Measurements from ENCODE around the gene AQP2. TPM values are rescaled to one million over a fixed set of nuclear protein-coding genes. Genes with fewer than 3 reads are reported as not detected.
A peak's percentile ranks its signal among the peaks of the same experiment; 100 is the strongest.

The AQP2 gene
- total and polyA plus RNA-seq, 2 of the 13 experiments (the other 11 are each of a cell fraction or from before 2014, with no cell fraction given) = not detected

DNA sequence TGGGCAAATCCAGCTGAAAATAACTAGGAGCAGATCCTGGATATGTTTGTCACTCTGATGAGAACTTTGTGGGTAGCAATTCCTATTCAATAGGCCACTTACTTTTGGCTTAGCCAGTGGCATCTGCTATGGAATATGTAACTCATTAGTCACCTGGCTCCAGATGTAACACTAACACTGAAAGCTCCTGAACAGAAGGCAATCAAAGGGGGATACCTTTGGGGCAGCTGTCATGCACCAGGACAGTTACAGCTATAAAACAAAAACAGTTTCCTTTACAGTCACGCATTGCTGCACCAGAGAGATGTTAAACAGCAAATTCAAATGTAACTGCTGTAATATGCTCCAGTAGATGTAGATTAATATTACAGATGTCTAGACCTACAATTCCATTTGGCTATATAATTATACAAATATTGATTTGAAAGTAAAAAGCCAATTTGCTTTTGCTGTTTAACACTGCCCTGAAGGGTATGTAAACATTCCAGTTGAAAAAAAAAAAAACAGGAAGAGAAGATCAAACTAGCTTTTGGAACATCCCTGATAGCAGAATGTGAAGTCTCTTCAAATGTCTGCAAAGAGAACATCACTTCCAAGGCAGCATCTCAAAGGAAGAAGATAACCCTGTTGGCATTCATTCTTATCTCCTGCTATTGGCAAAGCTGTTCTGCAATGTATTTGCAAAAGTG is 56.4 kb downstream of the AQP2 start:
- DNase-seq (ENCODE audit: low spot score) (no peak), ATAC-seq (no peak), FAIRE-seq (no peak)
- TF ChIP-seq ISL2 (CRISPR knock-in tag; IDR thresholded peaks at IDR 0.05) = no peak
- TF ChIP-seq, protein P1, sequence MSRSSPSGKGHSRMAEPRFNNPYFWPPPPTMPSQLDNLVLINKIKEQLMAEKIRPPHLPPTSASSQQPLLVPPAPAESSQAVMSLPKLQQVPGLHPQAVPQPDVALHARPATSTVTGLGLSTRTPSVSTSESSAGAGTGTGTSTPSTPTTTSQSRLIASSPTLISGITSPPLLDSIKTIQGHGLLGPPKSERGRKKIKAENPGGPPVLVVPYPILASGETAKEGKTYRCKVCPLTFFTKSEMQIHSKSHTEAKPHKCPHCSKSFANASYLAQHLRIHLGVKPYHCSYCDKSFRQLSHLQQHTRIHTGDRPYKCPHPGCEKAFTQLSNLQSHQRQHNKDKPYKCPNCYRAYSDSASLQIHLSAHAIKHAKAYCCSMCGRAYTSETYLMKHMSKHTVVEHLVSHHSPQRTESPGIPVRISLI (CRISPR knock-in tag; IDR thresholded peaks at IDR 0.05; ENCODE audit: borderline replicate concordance) = peak; percentile 59; the same call in 1 of the 2 replicates
- TF ChIP-seq SPEN (CRISPR knock-in tag; IDR thresholded peaks at IDR 0.05; ENCODE audit: low read depth) = no peak
- no peak for TF ChIP-seq ATF1 (CRISPR knock-in tag; IDR thresholded peaks at IDR 0.05)
- no peak for TF ChIP-seq GATAD1 (CRISPR knock-in tag; IDR thresholded peaks at IDR 0.05)
- no peak for TF ChIP-seq ZSCAN31 (CRISPR knock-in tag; IDR thresholded peaks at IDR 0.05; ENCODE audit: low read depth)
- no peak for TF ChIP-seq SMAD1 (CRISPR knock-in tag; IDR thresholded peaks at IDR 0.05; ENCODE audit: borderline replicate concordance, low read depth)
- no peak for TF ChIP-seq SMAD9 (CRISPR knock-in tag; IDR thresholded peaks at IDR 0.05)
- no peak for TF ChIP-seq NR2F6 (IDR thresholded peaks at IDR 0.05)
- no peak for TF ChIP-seq NR2F6 (CRISPR knock-in tag; IDR thresholded peaks at IDR 0.05)
- Histone ChIP-seq H3K4me2 (ENCODE audit: low read depth, low read length) (no peak overlapping the region), H3K9ac (ENCODE audit: insufficient read depth, low read depth, low read length) (no peak overlapping the region), H3K27ac (ENCODE audit: extremely low read length, insufficient read depth, low read length) (no peak overlapping the region), H3K79me2 (ENCODE audit: insufficient read depth, low read length) (no peaks in the 10 kb centered on the region), H3K36me3 (replicated peaks in 1 of 2; ENCODE audit: control insufficient read depth in 1 of 2, insufficient read depth in 2 of 2, low read length in 2 of 2) (peaks cover 9 to 53% of the 10 kb centered on the region in 2 experiments), H3K27me3 (ENCODE audit: control insufficient read depth in 1 of 2, insufficient read depth in 2 of 2, low read length in 2 of 2) (no peaks in the 10 kb centered on the region), H4K20me1 (ENCODE audit: insufficient read depth, low read length) (no peaks in the 10 kb centered on the region), H3K9me3 (ENCODE audit: low read length) (no peaks in the 10 kb centered on the region), H2AFZ (ENCODE audit: low read length) (no peak overlapping the region), H3K4me1 (ENCODE audit: insufficient read depth, low read length) (peaks cover 16% of the 10 kb centered on the region), H3K4me3 (replicated peaks in 1 of 3; ENCODE audit: insufficient read depth in 1 of 3, low read depth in 2 of 3, low read length in 3 of 3) (no peak overlapping the region)
- in situ Hi-C loops (cut with HindIII; ENCODE audit: extremely low pct_ligation_motif_present, low pct_unique_long_range_greater_than_20kb) = no loop called here
- BruUV-seq (replicated peaks) = no TSS peak
- intact Hi-C loops (cut with micrococcal nuclease; ENCODE audit: unreplicated experiment) = no loop called here
- ChIA-PET CTCF (ENCODE audit: low intra/inter-chr PET ratio, low total read pairs) (no interaction called here), POLR2A (interaction anchor here (1.1 kb wide), 1 partner anchor 23 kb away, joined by 3 read pairs; no protein-coding TSS in a partner anchor)
- 100% methylated on average over 1 of the region's 1 CpG for WGBS (ENCODE audit: low lambda C conversion rate)

Other genes starting within 250 kb of the AQP2 start
- gene FMNL3, start 243.3 kb upstream of the AQP2 start, total RNA-seq (2016; rRNA removed; fragmentation: Illumina TruSeq; extraction: Trizol) = 0.79 and 1.1 TPM in 2 replicates
- 0.44 and 0.64 TPM in 2 replicates for gene FMNL3, start 243.3 kb upstream of the AQP2 start, polyA plus RNA-seq (2011; rRNA removed)
- 220 and 412 TPM in 2 replicates for gene TMBIM6, start 209.2 kb upstream of the AQP2 start, total RNA-seq (2016; rRNA removed; fragmentation: Illumina TruSeq; extraction: Trizol)
- gene TMBIM6, start 209.2 kb upstream of the AQP2 start, polyA plus RNA-seq (2011; rRNA removed) = 445 and 468 TPM in 2 replicates
- gene NCKAP5L, start 122.3 kb upstream of the AQP2 start, total RNA-seq (2016; rRNA removed; fragmentation: Illumina TruSeq; extraction: Trizol) = 5.9 and 9.0 TPM in 2 replicates
- gene NCKAP5L, start 122.3 kb upstream of the AQP2 start, polyA plus RNA-seq (2011; rRNA removed) = 4.1 and 5.5 TPM in 2 replicates
- 1.8 and 2.5 TPM in 2 replicates for gene BCDIN3D, start 107.6 kb upstream of the AQP2 start, total RNA-seq (2016; rRNA removed; fragmentation: Illumina TruSeq; extraction: Trizol)
- gene BCDIN3D, start 107.6 kb upstream of the AQP2 start, polyA plus RNA-seq (2011; rRNA removed) = 2.0 and 2.2 TPM in 2 replicates
- not detected in 2 replicates for gene FAIM2, start 46.8 kb upstream of the AQP2 start, total RNA-seq (2016; rRNA removed; fragmentation: Illumina TruSeq; extraction: Trizol)
- gene FAIM2, start 46.8 kb upstream of the AQP2 start, polyA plus RNA-seq (2011; rRNA removed) = not detected in 2 replicates
- gene AQP5, start 11.1 kb downstream of the AQP2 start, total RNA-seq (2016; rRNA removed; fragmentation: Illumina TruSeq; extraction: Trizol) = not detected in 2 replicates
- not detected in 2 replicates for gene AQP5, start 11.1 kb downstream of the AQP2 start, polyA plus RNA-seq (2011; rRNA removed)
- gene AQP6, start 22.2 kb downstream of the AQP2 start, total RNA-seq (2016; rRNA removed; fragmentation: Illumina TruSeq; extraction: Trizol) = 0.51 and 1.3 TPM in 2 replicates
- gene AQP6, start 22.2 kb downstream of the AQP2 start, polyA plus RNA-seq (2011; rRNA removed) = 0.32 and 0.38 TPM in 2 replicates
- gene RACGAP1, start 74.8 kb downstream of the AQP2 start, total RNA-seq (2016; rRNA removed; fragmentation: Illumina TruSeq; extraction: Trizol) = 57.9 and 95.5 TPM in 2 replicates
- gene RACGAP1, start 74.8 kb downstream of the AQP2 start, polyA plus RNA-seq (2011; rRNA removed) = 14.0 and 16.7 TPM in 2 replicates
- 0.24 and 0.44 TPM in 2 replicates for gene ASIC1, start 106.9 kb downstream of the AQP2 start, total RNA-seq (2016; rRNA removed; fragmentation: Illumina TruSeq; extraction: Trizol)
- 1.3 and 1.5 TPM in 2 replicates for gene ASIC1, start 106.9 kb downstream of the AQP2 start, polyA plus RNA-seq (2011; rRNA removed)
- 54.6 and 64.9 TPM in 2 replicates for gene SMARCD1, start 134.6 kb downstream of the AQP2 start, total RNA-seq (2016; rRNA removed; fragmentation: Illumina TruSeq; extraction: Trizol)
- gene SMARCD1, start 134.6 kb downstream of the AQP2 start, polyA plus RNA-seq (2011; rRNA removed) = 51.7 and 55.5 TPM in 2 replicates
- gene GPD1, start 153.3 kb downstream of the AQP2 start, total RNA-seq (2016; rRNA removed; fragmentation: Illumina TruSeq; extraction: Trizol) = 30.6 and 38.1 TPM in 2 replicates
- 3.7 and 7.2 TPM in 2 replicates for gene GPD1, start 153.3 kb downstream of the AQP2 start, polyA plus RNA-seq (2011; rRNA removed)
- 71.6 and 82.0 TPM in 2 replicates for gene COX14, start 161.5 kb downstream of the AQP2 start, total RNA-seq (2016; rRNA removed; fragmentation: Illumina TruSeq; extraction: Trizol)
- 53.0 and 55.0 TPM in 2 replicates for gene COX14, start 161.5 kb downstream of the AQP2 start, polyA plus RNA-seq (2011; rRNA removed)
- 15.3 and 22.3 TPM in 2 replicates for gene CERS5, start 216.6 kb downstream of the AQP2 start, total RNA-seq (2016; rRNA removed; fragmentation: Illumina TruSeq; extraction: Trizol)
- 37.5 and 48.8 TPM in 2 replicates for gene CERS5, start 216.6 kb downstream of the AQP2 start, polyA plus RNA-seq (2011; rRNA removed)

Data from HepG2 (cell line).